ENCODE data around the gene TMEM116. TPM values are rescaled to one million over a fixed set of nuclear protein-coding genes. Genes with fewer than 3 reads are reported as not detected.

TMEM116 gene
- total RNA-seq, 1 donor from 2014 or later = 28.4 TPM

- H3K4me1 ChIP-seq = no peaks in the 10 kb centered on the region
- TF ChIP-seq CTCF (IDR thresholded peaks at IDR 0.05) (no peak), EZH2phosphoT487 (IDR thresholded peaks at IDR 0.05) (no peak), EZH2 (IDR thresholded peaks at IDR 0.05) (no peak)
- no peak overlapping the region for H2AFZ ChIP-seq (replicated peaks)
- peaks cover 31% of the 10 kb centered on the region for H3K79me2 ChIP-seq (ENCODE audit: low read depth)
- no peaks in the 10 kb centered on the region for H3K9me3 Mint-ChIP-seq
- peaks cover 23% of the 10 kb centered on the region for H3K36me3 Mint-ChIP-seq
- no peaks in the 10 kb centered on the region for H3K9me3 ChIP-seq (ENCODE audit: low read depth)
- no peak for DNase-seq (ENCODE audit: low spot score)
- peaks cover 34% of the 10 kb centered on the region for H3F3A ChIP-seq (ENCODE audit: low read depth)
- no peak overlapping the region for H3K4me3 ChIP-seq
- H4K20me1 ChIP-seq (ENCODE audit: low read depth) = peaks cover 20% of the 10 kb centered on the region
- H3K4me1 Mint-ChIP-seq = no peaks in the 10 kb centered on the region
- H3K27me3 Mint-ChIP-seq (ENCODE audit: insufficient read depth, low read depth) = peaks cover 4% of the 10 kb centered on the region
- H3K27ac ChIP-seq = no peak overlapping the region
- peaks cover 10% of the 10 kb centered on the region for H3K36me3 ChIP-seq
- no peak overlapping the region for H3K4me2 ChIP-seq
- H3K9ac ChIP-seq = no peak overlapping the region
- no peak overlapping the region for H3K27ac Mint-ChIP-seq
- no peak overlapping the region for H3K4me3 Mint-ChIP-seq
- H3K27me3 ChIP-seq = no peaks in the 10 kb centered on the region
Measured at GRCh38 chr12:112023759-112024396, 10.9 kb upstream of the TMEM116 start.

GRCh38 chr12:112022241-112023016 is 9.5 kb upstream of the TMEM116 start:
- no peak overlapping the region for H3K9ac ChIP-seq
- peaks cover 6% of the 10 kb centered on the region for H3K36me3 ChIP-seq
- no peak overlapping the region for H3K4me3 Mint-ChIP-seq
- H3K4me3 ChIP-seq = no peak overlapping the region
- H4K20me1 ChIP-seq (ENCODE audit: low read depth) = peaks cover 24% of the 10 kb centered on the region
- H3F3A ChIP-seq (ENCODE audit: low read depth) = peaks cover 34% of the 10 kb centered on the region
- peaks cover 4% of the 10 kb centered on the region for H3K27me3 Mint-ChIP-seq (ENCODE audit: insufficient read depth, low read depth)
- H3K79me2 ChIP-seq (ENCODE audit: low read depth) = peaks cover 46% of the 10 kb centered on the region
- no peaks in the 10 kb centered on the region for H3K9me3 ChIP-seq (ENCODE audit: low read depth)
- TF ChIP-seq EZH2 (IDR thresholded peaks at IDR 0.05) (no peak), EZH2phosphoT487 (IDR thresholded peaks at IDR 0.05) (no peak), CTCF (IDR thresholded peaks at IDR 0.05) (no peak)
- peak overlapping the region; percentile 37 for H3K27ac ChIP-seq
- no peaks in the 10 kb centered on the region for H3K4me1 Mint-ChIP-seq
- no peaks in the 10 kb centered on the region for H3K4me1 ChIP-seq
- no peak overlapping the region for H3K4me2 ChIP-seq
- H3K27ac Mint-ChIP-seq = no peak overlapping the region
- H2AFZ ChIP-seq (replicated peaks) = no peak overlapping the region
- peaks cover 21% of the 10 kb centered on the region for H3K36me3 Mint-ChIP-seq
- H3K27me3 ChIP-seq = no peaks in the 10 kb centered on the region
- no peak for DNase-seq (ENCODE audit: low spot score)
- H3K9me3 Mint-ChIP-seq = no peaks in the 10 kb centered on the region

- Mint-ChIP-seq H3K9me3 (no peaks in the 10 kb centered on the region), H3K27ac (peak overlapping the region; percentile 27), H3K27me3 (ENCODE audit: insufficient read depth, low read depth) (peaks cover 4% of the 10 kb centered on the region), H3K4me3 (no peak overlapping the region), H3K4me1 (no peaks in the 10 kb centered on the region), H3K36me3 (peaks cover 25% of the 10 kb centered on the region)
- Histone ChIP-seq H3K4me3 (no peak overlapping the region), H2AFZ (replicated peaks) (no peak overlapping the region), H3K27ac (no peak overlapping the region), H4K20me1 (ENCODE audit: low read depth) (peaks cover 29% of the 10 kb centered on the region), H3K9me3 (ENCODE audit: low read depth) (no peaks in the 10 kb centered on the region), H3K4me2 (no peak overlapping the region), H3K36me3 (peaks cover 12% of the 10 kb centered on the region), H3K4me1 (no peaks in the 10 kb centered on the region), H3F3A (ENCODE audit: low read depth) (peaks cover 28% of the 10 kb centered on the region), H3K79me2 (ENCODE audit: low read depth) (peaks cover 60% of the 10 kb centered on the region), H3K27me3 (no peaks in the 10 kb centered on the region), H3K9ac (no peak overlapping the region)
- TF ChIP-seq CTCF (IDR thresholded peaks at IDR 0.05) (no peak), EZH2phosphoT487 (IDR thresholded peaks at IDR 0.05) (no peak), EZH2 (IDR thresholded peaks at IDR 0.05) (no peak)
- no peak for DNase-seq (ENCODE audit: low spot score)
Measured at GRCh38 chr12:112020947-112021457, 8.0 kb upstream of the TMEM116 start.

Data from neural progenitor cell (in vitro differentiated cells).